GM19328 (cell line): ENCODE results near the gene SLC30A10.
"Not testable (repeated sequence)": the region's sequence is repeated elsewhere in the genome, so short reads cannot be mapped to it uniquely, and the experiment has no call there.

Experiments
- ATAC-seq: cut with Tn5 transposase; IDR thresholded peaks from one replicate; pipeline ENCODE4 v1.9.1; 2021; ENCODE audit warnings: mild to moderate bottlenecking, moderate library complexity; ENCODE audit not compliant: unreplicated experiment

Gene SLC30A10

DNA sequence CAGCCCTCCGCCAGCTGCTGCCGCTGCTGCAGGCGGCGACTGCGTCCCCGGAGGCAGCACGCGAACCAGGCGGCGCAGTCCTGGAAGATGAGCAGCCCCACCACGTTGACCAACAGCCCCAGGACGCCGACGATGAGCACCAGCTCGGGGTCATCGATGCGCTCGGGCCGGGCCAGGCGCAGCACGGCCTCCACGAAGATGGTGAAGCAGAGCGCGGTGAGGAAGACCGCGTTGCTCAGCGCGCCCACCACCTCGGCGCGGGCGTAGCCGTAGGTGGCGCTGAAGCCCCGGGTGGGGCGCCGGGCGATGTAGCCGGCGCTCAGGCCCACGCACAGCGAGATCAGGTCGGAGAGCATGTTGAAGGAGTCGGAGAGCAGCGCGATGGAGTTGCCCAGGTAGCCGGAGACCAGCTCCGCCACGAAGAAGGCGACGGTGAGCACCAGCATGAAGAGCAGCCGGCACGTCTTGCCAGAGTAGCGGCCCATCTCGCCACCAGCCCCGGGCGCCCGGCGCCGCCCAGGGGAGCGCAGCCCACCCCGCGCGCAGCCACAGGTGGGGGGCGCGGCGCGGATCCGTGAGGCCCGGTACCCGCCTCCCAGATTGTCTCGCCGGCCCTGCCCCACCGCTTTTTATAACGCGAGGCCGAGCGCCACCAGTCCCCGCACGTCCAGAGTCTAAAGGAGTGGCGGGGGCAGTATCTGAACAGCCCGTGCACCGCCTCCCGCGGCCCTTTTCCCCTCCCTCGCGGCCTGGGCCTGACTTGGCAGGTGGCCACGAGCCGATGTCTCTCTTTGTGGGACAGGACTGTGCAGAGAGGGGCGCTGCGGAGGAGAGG, at the start of gene SLC30A10:
TSS of gene SLC30A10 (minus strand) at position 602 of the 835 bp plus-strand sequence. CDS start at position 485, 117 bp downstream.
- ATAC-seq, result no peak

DNA sequence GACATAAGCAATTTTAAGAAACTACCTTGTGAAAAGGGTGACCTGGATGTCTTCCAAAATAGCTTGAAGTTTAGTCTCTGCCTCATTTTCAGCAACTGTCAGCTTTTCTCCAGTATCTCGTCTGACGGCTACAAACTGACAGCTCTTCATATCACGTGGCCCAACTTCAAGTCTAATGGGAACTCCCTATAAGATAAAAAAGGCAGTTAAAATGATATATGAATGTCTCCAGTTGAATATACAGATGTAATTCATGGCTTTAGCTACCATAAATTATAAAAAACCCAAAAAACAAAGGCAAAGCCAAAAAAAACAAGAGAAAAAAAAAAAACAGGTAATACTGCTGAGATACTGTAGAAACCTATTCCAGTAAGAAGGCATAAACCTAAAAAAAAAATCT, 44.9 kb upstream of the SLC30A10 start:
- ATAC-seq, result no peak

DNA sequence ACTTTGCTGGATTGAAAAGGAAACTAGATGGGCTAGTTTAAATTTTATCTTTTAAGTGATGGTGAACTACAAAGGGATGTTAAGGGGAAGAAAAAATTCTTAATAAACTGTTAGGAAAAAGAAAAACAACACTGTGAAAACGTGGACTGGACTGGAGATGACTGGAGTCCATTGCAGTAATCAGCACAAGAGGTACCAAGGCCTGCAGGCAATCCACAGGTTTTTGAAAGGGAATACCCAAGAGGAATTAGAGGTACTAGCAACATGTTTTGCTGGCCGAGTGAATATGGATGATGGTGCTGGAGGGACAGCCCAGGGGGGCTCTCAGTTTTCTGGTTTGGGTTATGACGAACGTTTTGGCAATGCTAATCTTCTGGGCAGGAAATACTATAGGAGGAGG, 39.0 kb upstream of the SLC30A10 start:
- no peak for ATAC-seq

DNA sequence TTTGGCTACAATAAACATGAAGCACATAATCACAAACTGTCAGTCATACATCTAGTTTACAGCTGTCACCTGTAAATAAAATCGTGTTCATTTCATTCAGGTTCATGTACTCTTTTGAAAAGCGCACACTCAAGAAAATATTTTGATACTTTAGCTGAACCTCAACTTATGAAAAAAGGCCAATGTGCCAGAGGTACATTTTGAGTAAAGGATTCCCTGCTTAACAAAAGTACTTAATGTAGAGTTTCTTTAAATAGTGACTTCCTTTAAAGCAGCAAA, 37.7 kb upstream of the SLC30A10 start:
- no peak for ATAC-seq

DNA sequence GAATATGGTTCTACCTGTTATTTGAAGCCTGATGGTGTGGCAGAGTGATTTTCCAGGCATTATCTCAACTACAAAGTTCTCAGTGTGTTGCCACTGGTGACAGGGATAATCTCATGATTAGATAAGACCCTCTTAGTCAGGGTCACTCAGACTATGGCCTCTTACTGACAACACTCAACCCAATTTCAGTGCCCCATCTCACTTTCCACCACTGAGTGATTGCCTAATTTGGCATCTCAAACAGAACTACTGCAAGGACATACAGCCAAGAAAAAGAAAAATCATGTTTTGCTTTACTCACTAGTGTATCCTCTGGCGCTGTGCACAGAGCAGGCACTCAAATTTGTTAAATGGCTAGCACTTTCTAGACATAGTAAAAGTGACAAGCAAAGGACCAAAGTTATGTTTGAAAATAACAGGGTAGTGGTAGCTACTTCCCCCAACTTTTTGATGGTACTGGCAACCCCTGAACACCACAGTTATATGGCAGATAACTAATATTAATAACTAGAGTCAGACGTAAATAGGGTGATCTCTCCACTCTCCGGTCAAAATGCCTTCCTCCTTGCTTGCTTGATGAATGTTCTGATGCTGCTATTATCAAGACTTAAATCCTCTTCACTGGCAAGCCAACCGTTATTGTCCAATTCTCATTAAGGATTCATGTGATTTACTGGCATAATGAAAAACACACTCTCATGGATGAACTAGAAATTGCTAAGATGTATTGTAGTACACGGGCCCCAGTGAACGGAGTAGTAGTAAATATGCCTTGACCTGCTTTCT, 37.1 kb upstream of the SLC30A10 start:
- ATAC-seq, result no peak

DNA sequence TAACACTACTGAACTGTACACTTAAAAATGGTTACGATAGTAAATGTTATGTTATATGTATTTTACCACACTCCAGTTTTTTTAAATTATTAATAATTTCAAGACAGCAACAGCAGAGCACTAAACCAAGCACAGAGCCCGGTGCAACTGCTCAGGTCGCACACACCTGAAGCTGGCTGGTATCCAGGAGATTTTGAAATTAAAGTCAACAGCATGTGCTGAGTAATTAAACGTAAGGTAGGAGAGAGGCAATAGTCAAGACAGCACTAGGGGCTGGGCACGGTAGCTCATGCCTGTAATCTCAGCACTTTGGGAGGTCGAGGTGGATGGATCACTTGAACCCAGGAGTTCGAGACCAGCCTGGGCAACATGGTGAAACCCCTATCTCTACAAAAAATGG, 35.1 kb upstream of the SLC30A10 start:
- ATAC-seq, result no peak

DNA sequence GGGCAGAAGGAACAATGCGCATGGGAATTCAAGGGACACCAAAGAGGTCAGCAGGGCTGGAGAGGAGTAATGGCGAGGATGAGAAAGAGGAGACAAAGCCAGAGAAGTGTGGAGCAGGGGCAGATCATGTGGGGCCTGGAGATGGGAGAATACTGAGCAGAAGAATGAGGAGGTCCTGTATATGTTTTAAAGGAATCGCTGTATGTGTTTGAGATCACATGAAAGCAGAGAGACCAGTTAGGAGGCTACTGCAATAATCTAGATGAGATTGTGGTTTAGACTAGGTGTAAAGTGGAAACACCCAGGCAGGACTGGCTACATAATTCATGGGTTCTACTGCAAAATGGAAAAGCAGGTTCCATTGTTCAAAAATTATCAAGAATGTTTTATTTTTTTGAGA, 33.3 kb upstream of the SLC30A10 start:
- no peak for ATAC-seq

DNA sequence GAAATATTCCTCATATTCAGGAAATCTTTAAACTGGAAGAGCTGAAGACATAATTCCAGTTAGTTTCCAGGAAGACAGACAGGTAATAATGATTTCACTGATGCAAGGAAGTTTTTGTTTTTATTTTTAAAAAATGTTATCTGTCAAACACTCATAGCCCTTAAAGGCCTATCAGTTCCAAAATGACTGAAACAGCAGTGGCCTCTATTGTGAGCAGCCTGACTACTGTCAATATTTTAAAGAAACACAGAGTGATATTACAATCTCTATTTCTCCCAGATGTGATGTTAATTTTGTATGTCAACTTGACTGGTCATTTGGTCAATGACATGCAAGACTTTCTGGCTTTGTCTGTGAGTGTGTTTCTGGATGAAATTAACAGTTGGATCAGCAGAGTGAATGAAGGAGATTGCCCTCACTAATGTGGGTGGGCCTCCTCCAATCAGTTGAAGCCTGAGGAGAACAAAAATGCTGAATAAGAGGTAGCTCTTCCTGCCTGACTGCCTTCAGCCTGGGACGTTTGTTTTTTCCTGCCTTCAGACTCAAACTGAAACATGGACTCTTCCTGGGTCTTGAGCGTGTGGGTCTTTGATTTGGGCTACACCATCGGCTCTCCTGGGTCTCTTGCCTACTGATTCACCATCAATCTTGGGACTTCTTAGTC, 31.3 kb upstream of the SLC30A10 start:
- ATAC-seq, result no peak

DNA sequence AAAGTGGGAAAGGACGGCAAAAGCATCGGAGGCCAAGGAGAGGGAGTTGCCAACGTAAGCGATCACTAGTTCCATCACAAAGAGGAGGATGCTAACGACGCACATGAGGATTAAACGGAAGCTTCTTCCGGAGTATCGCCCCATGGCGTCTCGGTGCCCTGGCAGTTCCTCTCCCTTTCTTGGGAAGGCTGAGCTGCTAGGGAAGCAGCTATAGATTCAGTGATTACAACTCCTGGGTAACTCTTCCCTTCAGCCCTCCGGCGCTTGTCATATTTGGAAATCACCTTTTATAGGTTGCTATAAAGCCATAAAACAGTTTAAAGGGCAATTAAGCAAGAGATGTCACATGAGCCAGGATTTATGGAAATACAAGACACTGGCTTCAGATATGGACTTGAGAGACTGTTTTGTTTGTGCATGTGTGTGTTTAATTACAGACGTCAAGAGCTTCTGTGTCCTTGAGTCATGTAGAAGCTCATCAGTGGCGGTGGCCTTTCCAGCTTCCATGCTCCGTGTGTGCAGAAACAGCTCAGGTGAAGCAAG, 30.6 kb upstream of the SLC30A10 start:
- ATAC-seq, result no peak

DNA sequence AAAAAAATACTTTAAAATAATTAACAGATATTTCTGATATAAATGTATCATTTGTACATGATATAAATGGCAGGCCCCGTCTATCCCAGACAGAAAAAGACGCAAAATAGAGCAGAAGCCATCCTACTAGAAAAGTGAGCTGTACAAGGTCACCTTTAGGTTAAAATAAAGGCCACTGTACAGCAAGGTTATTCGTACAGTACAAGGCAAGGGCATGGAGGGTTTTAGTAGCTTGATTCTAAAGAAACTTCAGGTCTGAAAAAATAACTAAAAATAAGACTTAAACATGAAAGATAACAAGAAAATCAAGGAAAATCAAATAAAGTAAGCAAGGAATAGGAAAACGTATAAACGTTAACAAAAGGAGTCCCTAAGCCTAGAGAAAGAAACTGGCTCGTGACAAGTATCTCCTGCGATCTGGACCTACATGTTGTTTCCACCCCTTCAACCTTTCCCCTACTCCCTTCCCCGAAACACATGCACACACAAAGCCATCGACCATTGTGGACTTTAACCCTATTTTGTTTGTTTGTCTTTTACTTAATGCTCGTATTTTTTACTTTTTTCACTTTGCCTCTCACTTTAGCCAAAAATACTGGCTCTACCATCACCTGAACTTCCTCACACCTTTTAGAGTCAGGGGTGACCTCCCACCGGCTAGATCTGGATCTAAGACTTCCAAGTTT, 26.5 kb upstream of the SLC30A10 start:
- ATAC-seq, result no peak

DNA sequence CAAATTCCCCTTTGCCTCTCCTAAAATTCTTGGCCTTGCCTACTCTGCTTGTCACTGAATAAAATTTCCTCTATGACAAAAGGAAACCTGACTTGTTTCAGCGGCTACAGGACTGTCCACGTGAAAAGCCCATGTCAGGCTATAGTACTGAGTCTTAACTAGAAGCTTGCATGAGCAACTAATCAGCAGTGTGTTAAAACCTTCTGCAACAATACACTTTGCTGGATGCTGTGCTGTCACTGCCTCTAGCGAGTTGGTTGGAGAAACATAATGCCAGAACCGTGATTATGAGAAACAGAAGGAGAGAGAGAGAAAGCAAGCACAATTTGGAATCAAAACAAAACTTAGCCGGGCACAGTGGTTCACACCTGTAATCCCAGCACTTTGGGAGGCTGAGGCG, 25.7 kb upstream of the SLC30A10 start:
- ATAC-seq, result no peak

DNA sequence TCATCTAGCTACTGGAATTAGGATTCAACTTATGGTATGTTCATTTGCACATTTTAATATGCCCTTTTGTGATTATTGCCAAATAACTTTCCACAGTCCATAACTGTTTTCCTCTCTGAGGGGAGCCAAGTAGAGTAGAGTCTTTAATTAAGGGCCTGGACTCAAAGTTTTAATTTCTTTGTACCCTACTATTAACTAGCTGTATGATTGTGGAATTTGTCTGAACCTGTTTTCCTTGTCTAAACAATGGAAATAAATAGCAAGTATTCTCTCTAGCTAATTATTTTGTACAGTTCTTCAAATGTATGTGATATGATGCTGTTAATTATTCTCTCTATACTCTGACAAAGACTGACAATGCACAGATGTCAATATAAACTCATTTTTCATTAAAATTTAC, 24.0 kb upstream of the SLC30A10 start:
- ATAC-seq, result no peak

DNA sequence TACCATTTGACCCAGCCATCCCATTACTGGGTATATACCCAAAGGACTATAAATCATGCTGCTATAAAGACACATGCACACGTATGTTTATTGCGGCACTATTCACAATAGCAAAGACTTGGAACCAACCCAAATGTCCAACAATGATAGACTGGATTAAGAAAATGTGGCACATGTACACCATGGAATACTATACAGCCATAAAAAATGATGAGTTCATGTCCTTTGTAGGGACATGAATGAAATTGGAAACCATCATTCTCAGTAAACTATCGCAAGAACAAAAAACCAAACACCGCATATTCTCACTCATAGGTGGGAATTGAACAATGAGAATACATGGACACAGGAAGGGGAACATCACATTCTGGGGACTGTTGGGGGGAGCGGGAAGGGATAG, 20.9 kb upstream of the SLC30A10 start:
- ATAC-seq, result not testable (repeated sequence)

DNA sequence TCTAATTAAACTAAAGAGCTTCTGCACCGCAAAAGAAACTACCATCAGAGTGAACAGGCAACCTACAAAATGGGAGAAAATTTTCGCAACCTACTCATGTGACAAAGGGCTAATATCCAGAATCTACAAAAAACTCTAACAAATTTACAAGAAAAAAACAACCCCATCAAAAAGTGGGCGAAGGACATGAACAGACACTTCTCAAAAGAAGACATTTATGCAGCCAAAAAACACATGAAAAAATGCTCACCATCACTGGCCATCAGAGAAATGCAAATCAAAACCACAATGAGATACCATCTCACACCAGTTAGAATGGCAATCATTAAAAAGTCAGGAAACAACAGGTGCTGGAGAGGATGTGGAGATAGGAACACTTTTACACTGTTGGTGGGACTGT, 20.4 kb upstream of the SLC30A10 start:
- not testable (repeated sequence) for ATAC-seq

DNA sequence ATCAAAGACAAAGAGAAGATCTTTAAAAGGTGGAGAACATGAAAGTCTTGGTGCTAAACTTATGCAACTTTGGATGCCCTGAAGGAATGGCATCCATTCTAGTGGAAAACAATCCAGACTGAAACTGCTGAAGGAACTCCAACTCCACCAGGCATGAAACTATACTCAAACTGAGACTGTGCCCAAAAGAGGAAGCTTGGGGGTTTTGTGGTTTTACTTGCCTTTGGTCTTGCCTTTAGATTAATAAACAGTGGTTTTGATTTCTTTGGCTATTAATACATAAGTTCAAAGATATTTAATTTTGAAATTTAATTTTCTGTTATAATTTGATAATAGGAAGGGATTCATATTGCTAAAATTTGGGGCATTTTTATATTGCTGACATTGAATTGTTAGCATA, 17.4 kb upstream of the SLC30A10 start:
- no peak for ATAC-seq

DNA sequence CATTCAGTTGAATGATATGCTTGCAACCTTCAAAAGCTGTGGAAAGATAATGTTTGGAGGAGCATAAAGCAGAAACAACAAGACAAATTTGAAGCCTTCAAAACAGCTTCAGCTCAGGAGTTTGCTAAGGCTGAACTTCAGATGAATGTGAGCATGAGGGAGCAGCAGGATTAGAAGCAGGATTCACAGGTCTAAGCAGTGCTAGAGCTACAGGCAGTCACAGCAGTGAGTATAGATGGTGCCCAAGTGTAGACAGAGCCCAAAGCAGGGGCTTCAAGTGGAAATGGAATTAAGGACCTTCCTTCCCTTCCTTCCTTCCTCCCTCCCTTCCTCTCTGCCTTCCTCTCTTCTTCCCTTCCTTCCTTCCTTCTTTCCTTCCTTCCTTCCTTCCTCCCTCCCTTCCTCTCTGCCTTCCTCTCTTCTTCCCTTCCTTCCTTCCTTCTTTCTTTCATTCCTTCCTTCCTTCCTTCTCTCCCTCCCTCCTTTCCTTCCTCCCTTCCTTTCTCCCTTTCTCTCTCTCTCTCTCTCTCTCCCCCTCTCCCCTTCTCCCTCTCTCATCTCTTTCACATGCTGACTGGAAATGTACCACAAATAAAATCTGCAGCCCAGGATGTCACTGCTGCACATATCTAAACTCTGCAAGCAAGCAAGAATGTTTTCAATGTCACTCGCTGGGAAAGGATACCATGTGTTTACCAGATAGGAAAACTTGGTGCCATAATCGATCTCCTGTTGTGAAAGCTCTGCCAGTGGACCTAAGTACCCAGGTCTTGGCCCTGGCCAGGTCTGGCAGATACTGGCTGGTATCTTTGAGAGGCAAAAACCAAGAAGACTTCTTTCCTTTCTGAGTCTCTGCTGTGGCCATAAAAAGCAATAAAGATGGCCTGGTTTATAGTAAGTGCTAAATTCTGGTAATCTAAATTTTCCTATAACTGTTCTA, 13.1 kb upstream of the SLC30A10 start:
- ATAC-seq, result no peak

DNA sequence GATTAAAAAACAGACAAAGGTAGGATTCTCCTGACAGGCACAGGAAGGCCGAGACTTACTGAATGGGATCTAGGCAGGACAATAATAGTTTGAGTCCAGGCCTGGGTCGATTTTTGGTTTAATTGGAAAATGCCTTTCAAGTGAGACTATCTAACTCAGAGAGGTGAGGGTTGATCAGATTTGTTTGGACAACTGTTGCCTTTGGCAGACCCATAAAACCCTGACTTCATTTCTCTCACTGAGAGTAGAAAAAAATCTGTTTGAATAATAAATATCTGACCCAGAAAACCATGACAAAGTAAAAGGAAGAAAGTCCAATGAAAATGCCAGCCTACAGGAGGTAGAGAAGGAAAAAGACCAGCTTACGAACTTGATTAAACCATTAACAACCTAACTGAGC, 12.3 kb upstream of the SLC30A10 start:
- ATAC-seq, result no peak

DNA sequence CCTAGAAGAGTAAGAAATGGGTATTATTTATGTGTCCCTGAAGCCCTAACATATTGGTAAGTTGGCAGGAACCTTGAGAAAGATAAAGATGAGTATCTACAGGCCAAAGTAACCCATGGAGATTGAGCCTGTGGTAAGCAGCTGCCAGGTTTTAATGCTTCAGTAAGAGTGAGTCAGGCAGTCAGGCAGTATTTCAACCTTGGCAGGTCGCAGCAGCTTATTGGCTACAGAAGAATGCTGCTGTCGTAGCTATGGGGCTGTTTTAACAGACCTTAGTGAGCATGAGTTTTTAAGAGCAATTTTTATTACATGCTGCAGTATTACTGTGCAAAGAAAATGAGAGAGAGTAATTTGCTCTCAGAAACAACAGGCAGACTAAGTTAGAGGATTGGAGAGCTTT, 10.3 kb upstream of the SLC30A10 start:
- ATAC-seq, result no peak

DNA sequence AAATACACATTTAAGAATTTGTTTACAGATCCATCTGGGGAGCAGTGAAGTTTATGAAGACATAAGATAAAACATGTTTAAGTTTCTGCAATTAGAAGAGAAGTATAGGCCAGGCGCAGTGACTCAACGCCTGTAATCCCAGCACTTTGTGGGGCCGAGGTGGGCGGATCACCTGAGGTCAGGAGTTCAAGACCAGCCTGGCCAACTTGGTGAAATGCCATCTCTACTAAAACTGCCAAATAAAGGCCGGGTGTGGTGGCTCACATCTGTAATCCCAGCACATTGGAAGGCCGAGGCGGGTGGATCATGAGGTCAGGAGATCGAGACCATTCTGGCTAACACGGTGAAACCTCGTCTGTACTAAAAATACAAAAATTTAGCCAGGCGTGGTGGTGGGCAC, 5.4 kb upstream of the SLC30A10 start:
- not testable (repeated sequence) for ATAC-seq

DNA sequence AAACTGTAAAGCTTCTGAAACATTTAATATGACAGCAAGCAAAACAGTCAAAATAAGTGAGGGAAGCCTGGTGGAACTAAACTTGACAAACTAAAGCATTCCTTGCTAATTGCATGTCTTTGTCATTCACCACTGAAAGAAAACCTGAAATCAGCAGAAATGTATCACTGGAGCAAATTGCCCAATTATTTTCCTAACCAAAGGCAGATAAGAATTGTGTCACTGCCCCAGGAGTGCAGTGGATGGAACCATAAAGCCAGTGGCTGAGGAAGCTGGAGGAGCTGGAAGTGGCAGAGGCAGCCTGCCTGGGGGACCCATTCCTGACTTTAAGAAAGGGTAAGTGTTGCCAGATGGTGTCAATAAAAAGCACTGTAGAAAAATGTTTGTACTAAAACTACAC, 2.7 kb upstream of the SLC30A10 start:
- ATAC-seq, result no peak
